GM21390 (cell line): ENCODE results near the gene NOB1.

Experiments used
- ATAC-seq: cut with Tn5 transposase; IDR thresholded peaks from one replicate; pipeline ENCODE4 v1.9.1; 2021; ENCODE audit not compliant: unreplicated experiment

NOB1 gene

GRCh38 chr16:69724414-69724873 lies 30.3 kb downstream of the NOB1 start:
- ATAC-seq: no peak

- no peak for ATAC-seq
These were observed 33.2 kb downstream of the NOB1 start for GRCh38 chr16:69721441-69721957.

- no peak for ATAC-seq
These were observed 33.8 kb downstream of the NOB1 start for GRCh38 chr16:69720822-69721430.

- no peak for ATAC-seq
These were observed 36.5 kb downstream of the NOB1 start for GRCh38 chr16:69718111-69718764.

GRCh38 chr16:69717066-69717465 lies 37.7 kb downstream of the NOB1 start:
- no peak for ATAC-seq

GRCh38 chr16:69712914-69713581 lies 41.7 kb downstream of the NOB1 start:
- ATAC-seq: no peak

GRCh38 chr16:69712277-69712676 lies 42.4 kb downstream of the NOB1 start:
- ATAC-seq: no peak

GRCh38 chr16:69711115-69711740 lies 43.5 kb downstream of the NOB1 start:
- no peak for ATAC-seq

- no peak for ATAC-seq
These were observed 45.2 kb downstream of the NOB1 start for GRCh38 chr16:69709456-69710084.

- no peak for ATAC-seq
These were observed 46.6 kb downstream of the NOB1 start for GRCh38 chr16:69707920-69708683.

GRCh38 chr16:69706975-69707340 lies 47.8 kb downstream of the NOB1 start:
- ATAC-seq: no peak

- no peak for ATAC-seq
These were observed 48.3 kb downstream of the NOB1 start for GRCh38 chr16:69706256-69706974.

GRCh38 chr16:69703638-69704037 lies 51.1 kb downstream of the NOB1 start:
- no peak for ATAC-seq

- ATAC-seq: no peak
These were observed 52.9 kb downstream of the NOB1 start for GRCh38 chr16:69701866-69702265.

GRCh38 chr16:69701452-69701851 lies 53.3 kb downstream of the NOB1 start:
- no peak for ATAC-seq

GRCh38 chr16:69699915-69700314 lies 54.8 kb downstream of the NOB1 start:
- ATAC-seq: no peak

GRCh38 chr16:69698404-69698803 lies 56.3 kb downstream of the NOB1 start:
- no peak for ATAC-seq

GRCh38 chr16:69693916-69694315 lies 60.8 kb downstream of the NOB1 start:
- no peak for ATAC-seq

GRCh38 chr16:69691980-69692911 lies 62.5 kb downstream of the NOB1 start:
- ATAC-seq: no peak
